ENCODE measurements around the gene LDLRAD3. TPM values are rescaled to one million over a fixed set of nuclear protein-coding genes. Genes with fewer than 3 reads are reported as not detected.

The LDLRAD3 gene
- polyA plus RNA-seq, 3 donors = 7.3 to 14.1 (median 10.4) TPM

DNA sequence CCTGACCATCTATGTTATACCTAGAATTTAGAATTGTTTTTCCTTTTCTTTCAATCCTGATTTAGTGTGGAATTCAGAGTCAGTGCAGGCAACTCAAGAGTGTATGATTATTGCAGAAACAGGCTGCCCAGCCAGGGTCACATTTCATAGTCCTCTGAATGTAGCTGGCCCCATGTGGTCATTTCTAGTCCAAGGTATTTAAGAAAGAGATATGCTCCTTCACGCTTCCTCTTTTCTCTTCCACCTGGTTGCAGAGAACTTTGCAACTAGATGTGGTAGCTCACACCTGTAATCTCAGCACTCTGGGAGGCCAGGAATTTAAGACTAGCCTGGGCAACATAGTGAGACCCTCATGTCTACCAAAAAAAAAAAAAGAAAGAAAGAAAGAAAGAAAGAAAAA, 27.6 kb upstream of the LDLRAD3 start:
- Histone ChIP-seq H3K27me3 (ENCODE audit: control insufficient read depth in 2 of 2, insufficient read depth in 2 of 2, low read length in 2 of 2) (no peaks in the 10 kb centered on the region), H3K4me3 (replicated peaks in 1 of 3; ENCODE audit: low read depth in 2 of 3, low read length in 3 of 3) (no peak overlapping the region), H3K27ac (ENCODE audit: low read depth in 1 of 2, low read length in 2 of 2) (no peak overlapping the region), H3K4me1 (ENCODE audit: control insufficient read depth in 1 of 2, insufficient read depth in 2 of 2, low read length in 2 of 2) (peaks cover 7 to 17% of the 10 kb centered on the region in 2 donors), H3K9ac (ENCODE audit: insufficient read depth, low read length, poor library complexity, severe bottlenecking) (no peak overlapping the region), H4K20me1 (ENCODE audit: insufficient read depth, low read length) (no peaks in the 10 kb centered on the region), H3K36me3 (replicated peaks in 1 of 2; ENCODE audit: control insufficient read depth in 1 of 2, insufficient read depth in 2 of 2, low read length in 2 of 2) (no peaks in the 10 kb centered on the region), H3K4me2 (replicated peaks; ENCODE audit: extremely low read depth, low read length, poor library complexity, severe bottlenecking) (no peak overlapping the region), H3K79me2 (ENCODE audit: insufficient read depth, low read length) (no peaks in the 10 kb centered on the region), H2AFZ (ENCODE audit: insufficient read depth, low read depth, low read length, poor library complexity, severe bottlenecking) (no peak overlapping the region), H3K9me3 (replicated peaks in 1 of 2; ENCODE audit: control insufficient read depth in 1 of 2, insufficient read depth in 1 of 2, low read length in 2 of 2) (no peaks in the 10 kb centered on the region)
- Mint-ChIP-seq H3K36me3 (no peaks in the 10 kb centered on the region), H3K27me3 (ENCODE audit: low read depth in 3 of 3) (peaks cover 2 to 8% (median 5%) of the 10 kb centered on the region in 3 donors), H3K9me3 (peaks cover 0 to 2% (median 0%) of the 10 kb centered on the region in 7 donors), H3K4me3 (no peak overlapping the region), H3K27ac (no peak overlapping the region), H3K4me1 (peaks cover 14% of the 10 kb centered on the region)
- no CpG with 5 or more reads among the region's 1 CpG for WGBS (ENCODE audit: insufficient coverage)
- TF ChIP-seq, protein P1, sequence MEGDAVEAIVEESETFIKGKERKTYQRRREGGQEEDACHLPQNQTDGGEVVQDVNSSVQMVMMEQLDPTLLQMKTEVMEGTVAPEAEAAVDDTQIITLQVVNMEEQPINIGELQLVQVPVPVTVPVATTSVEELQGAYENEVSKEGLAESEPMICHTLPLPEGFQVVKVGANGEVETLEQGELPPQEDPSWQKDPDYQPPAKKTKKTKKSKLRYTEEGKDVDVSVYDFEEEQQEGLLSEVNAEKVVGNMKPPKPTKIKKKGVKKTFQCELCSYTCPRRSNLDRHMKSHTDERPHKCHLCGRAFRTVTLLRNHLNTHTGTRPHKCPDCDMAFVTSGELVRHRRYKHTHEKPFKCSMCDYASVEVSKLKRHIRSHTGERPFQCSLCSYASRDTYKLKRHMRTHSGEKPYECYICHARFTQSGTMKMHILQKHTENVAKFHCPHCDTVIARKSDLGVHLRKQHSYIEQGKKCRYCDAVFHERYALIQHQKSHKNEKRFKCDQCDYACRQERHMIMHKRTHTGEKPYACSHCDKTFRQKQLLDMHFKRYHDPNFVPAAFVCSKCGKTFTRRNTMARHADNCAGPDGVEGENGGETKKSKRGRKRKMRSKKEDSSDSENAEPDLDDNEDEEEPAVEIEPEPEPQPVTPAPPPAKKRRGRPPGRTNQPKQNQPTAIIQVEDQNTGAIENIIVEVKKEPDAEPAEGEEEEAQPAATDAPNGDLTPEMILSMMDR (IDR thresholded peaks at IDR 0.05) = no peak
- intact Hi-C loops (cut with micrococcal nuclease) = no loop called here
- no peak for DNase-seq

DNA sequence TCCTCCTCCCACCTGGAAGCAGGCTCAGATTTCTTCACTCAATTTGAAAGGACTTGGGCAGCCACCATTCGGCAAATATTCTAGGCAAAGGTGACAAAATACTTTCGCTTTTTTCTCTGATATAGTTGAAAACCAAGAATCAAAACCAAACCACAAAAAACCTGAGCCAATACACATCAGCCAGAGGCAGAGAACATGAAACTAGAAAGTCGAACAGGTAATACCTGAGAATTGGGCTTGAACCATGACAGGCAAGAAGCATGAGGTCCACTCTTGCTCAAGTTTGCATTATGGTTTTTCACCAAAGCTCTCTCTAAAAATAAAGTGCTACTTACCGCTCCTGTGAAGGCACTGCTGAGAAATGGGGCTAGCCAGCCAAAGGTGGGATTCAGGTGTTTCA, 26.2 kb upstream of the LDLRAD3 start:
- TF ChIP-seq, protein P1 (IDR thresholded peaks at IDR 0.05) = no peak
- Histone ChIP-seq H4K20me1 (ENCODE audit: insufficient read depth, low read length) (no peaks in the 10 kb centered on the region), H3K9me3 (replicated peaks in 1 of 2; ENCODE audit: control insufficient read depth in 1 of 2, insufficient read depth in 1 of 2, low read length in 2 of 2) (no peaks in the 10 kb centered on the region), H3K9ac (ENCODE audit: insufficient read depth, low read length, poor library complexity, severe bottlenecking) (no peak overlapping the region), H3K4me2 (replicated peaks; ENCODE audit: extremely low read depth, low read length, poor library complexity, severe bottlenecking) (no peak overlapping the region), H3K4me3 (replicated peaks in 1 of 3; ENCODE audit: low read depth in 2 of 3, low read length in 3 of 3) (no peak overlapping the region), H3K36me3 (replicated peaks in 1 of 2; ENCODE audit: control insufficient read depth in 1 of 2, insufficient read depth in 2 of 2, low read length in 2 of 2) (no peaks in the 10 kb centered on the region), H3K79me2 (ENCODE audit: insufficient read depth, low read length) (no peaks in the 10 kb centered on the region), H3K4me1 (ENCODE audit: control insufficient read depth in 1 of 2, insufficient read depth in 2 of 2, low read length in 2 of 2) (peaks cover 7 to 11% of the 10 kb centered on the region in 2 donors), H2AFZ (ENCODE audit: insufficient read depth, low read depth, low read length, poor library complexity, severe bottlenecking) (no peak overlapping the region), H3K27ac (ENCODE audit: low read depth in 1 of 2, low read length in 2 of 2) (no peak overlapping the region), H3K27me3 (ENCODE audit: control insufficient read depth in 2 of 2, insufficient read depth in 2 of 2, low read length in 2 of 2) (no peaks in the 10 kb centered on the region)
- peaks cover 0 to 2% (median 0%) of the 10 kb centered on the region in 7 donors for H3K9me3 Mint-ChIP-seq
- H3K4me1 Mint-ChIP-seq = peaks cover 7% of the 10 kb centered on the region
- no peak for DNase-seq
- 100% methylated on average over 4 of the region's 4 CpGs for WGBS (ENCODE audit: insufficient coverage)
- intact Hi-C loops (cut with micrococcal nuclease) = no loop called here
- no peaks in the 10 kb centered on the region for H3K36me3 Mint-ChIP-seq
- no peak overlapping the region for H3K4me3 Mint-ChIP-seq
- peaks cover 2 to 8% (median 5%) of the 10 kb centered on the region in 3 donors for H3K27me3 Mint-ChIP-seq (ENCODE audit: low read depth in 3 of 3)
- H3K27ac Mint-ChIP-seq = no peak overlapping the region
